ENCODE results near the gene NAP1L1.

The NAP1L1 gene

DNA sequence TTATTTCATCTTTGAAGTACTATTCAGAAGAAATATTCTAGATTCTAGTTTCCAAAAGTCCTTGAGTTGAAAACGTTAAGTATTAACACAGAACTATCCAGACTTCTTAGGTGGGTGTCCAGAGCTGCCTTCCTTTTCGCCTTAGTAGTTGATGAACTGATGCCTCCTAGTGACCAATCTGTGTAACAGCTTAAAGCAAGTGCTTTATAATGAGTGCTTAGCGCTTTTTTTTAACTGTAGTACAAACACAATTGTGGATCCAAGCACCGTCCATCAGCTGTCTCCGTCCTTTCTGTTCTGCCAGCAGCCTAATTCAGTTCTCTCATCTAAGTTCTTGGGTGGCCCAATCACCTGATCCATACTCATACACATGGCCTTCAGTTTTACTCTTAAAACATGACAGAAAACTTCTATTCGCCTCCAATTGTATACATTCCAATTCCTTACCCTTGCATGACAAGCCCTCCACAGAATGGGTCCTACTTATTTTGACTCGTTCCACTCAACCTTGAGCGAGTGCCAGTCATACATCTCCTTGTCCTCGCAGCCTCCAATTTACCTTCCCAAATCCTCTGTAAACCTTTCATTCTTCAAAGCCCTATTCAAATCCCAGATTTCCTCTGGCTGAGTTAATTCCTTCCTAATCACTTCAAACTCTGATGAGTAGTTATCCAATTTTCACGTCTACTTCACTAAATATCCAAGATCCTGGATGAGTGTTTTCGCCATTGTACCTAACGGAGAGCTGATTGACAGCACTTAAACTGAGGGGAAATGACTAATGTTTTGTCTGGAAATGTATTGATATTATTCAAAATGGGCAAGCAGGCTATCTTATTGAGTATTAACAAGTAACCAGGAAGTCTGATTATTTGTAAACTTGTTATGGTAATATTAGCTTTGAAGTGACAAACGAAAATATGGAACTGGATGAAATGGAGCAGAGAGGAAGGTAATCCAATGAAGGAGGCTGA, 47.1 kb downstream of the NAP1L1 start:
- peak; percentile 69 to 79 for DNase-seq

DNA sequence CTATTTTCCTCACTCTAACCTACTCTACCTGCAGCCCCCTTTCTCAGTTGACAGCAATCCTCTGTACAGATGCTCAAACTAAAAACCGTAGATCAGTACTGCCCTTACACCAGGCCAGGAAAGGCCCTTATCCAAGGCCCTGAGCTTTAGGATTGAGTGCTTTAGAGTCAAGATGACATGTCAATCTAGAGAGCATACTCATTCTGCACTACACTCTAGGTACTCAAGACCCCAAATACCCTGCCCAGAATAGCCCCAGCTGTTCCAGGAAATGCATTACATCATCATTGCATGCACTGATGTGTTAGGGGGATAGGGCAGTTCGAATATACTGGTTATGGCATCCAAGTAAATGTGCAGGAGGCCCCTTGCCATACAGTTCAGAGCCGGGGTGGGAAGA, 49.4 kb downstream of the NAP1L1 start:
- DNase-seq: no peak

DNA sequence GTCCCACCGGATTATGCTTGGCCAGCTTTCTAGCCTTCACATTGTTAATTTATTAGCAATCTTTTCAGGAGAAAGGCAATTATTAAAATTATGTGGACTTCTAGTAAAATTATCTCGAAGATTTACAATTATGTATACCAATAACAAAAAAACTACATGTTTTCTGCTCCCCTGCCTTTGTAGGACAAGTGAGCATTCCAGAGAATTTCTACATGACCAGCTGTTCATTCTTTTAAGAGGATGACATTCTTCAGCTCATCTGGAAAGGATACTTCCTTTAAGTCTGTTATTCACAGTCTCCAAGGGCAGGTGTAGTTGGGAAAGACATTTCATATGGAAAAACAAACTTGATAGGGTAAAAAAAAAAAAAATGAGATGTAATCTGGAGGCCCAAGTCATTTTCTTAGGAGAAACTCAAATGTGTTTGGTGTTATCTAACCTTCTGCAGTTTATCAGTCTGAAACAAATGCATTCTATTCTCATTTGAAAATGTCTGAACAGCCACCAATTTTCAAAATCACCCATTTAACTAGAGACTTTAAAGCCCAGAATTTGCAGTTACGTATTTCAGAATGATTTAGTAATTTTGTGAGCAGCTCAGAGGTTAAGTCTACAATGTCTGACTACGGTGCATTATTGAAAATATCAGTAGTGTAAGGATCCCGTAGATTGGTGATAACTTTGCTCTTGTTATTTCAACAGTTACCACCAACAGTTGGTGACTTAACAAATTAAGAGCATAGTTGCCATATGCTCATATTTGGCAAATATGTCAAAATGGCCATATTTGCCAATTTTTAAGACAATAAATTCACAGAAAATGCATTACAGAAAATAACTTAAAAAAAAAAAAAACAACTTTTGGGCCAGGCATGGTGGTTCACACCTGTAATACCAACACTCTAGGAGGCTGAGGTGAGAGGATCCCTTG, 51.1 kb downstream of the NAP1L1 start:
- no peak for DNase-seq

DNA sequence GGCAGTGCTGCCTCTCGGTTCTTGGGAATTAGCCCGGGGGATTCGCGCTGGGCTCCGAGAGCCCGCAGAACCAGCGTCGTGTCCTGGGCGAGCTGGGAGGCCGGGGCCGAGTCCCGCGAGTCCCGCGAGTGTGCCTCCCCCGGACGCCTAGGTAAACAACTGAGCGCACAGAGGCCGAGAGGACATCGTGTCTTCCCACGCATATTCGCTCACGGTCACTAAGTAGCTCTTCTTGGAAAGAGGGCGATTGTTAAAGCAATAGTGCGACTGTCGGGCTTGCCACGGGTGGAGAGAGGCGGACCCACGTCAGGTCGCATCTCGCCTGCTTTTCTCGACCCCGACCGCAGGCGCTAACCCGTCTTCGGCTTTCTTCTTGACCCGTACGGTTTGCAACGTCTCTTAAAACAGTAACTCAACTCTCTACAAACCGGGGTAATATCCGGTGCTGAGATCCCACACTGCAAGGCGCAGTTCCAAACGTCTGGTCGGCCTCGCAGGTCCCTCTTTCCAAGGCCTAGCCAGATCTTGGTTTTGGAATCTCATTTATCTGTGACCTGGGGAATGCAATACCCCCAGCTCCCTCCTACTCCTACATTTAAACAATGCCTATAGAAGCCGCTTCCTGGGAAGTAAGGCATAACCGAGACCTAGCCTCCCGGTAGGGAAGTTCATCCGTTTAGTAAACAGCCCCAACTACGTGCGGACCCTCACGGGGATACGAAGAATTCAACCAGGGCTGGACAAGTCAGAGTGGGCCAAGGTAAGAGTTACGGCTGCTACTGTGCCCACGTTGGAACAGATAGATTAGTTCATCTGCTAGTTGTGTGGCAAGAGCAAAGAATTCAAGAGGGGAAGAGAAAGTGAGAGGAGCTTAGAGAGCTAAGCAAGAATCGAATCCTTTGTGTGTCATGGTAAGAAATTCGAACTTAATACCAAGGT, 52.2 kb downstream of the NAP1L1 start:
- peak in 1 of 2 experiments; percentile 58 for DNase-seq

DNA sequence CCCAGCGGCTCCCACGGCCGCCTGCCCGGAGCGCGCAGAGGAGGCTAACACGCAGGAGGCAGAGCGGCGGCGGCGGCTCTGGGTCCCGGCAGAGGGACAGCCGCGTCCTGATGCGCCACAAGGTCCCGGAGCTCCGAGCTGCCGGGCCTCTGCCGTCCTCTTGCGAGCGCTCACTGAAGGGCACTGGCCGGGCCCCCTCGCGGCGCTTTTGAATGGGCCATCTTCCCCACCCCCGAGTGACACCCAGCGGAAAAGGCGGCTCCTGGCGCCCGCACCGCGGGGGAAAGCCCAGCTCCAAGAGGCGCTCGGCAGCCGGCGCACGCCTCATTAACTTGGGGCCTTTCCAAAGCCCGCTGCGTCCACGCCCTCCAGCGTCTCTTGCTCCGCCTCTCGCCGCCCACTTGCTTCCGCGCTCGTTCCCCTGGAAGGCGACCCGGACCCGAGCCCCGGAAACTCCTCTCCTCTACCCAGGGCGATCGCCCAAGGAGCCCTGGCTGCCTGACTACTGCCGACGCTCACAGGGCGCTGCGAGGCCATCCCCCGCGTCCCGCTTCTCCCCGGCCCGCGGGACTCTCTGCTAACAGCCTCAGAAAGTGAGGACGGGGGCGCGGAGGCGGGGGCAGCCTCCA, 53.0 kb downstream of the NAP1L1 start, which contains the start of gene PHLDA1:
TSS of gene PHLDA1 (minus strand) at position 363 of the 629 bp plus-strand sequence.
- peak; percentile 90 to 98 for DNase-seq

DNA sequence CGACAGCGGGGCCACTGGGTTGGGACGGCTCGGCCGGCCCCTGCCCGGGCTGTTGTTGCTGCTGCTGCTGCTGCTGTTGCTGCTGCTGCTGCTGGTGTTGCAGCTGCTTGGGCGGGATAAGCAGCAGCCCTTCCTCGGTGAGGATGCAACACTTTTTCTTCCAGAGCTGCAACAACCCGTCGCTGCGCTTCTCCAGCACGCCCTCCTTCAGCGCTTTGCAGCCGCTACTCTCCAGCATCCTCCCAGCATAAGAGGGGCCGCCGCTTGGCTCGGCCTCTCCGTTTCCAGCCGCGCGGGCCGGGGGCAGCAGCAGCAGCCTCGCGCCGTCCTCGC, 53.4 kb downstream of the NAP1L1 start:
- no peak for DNase-seq

DNA sequence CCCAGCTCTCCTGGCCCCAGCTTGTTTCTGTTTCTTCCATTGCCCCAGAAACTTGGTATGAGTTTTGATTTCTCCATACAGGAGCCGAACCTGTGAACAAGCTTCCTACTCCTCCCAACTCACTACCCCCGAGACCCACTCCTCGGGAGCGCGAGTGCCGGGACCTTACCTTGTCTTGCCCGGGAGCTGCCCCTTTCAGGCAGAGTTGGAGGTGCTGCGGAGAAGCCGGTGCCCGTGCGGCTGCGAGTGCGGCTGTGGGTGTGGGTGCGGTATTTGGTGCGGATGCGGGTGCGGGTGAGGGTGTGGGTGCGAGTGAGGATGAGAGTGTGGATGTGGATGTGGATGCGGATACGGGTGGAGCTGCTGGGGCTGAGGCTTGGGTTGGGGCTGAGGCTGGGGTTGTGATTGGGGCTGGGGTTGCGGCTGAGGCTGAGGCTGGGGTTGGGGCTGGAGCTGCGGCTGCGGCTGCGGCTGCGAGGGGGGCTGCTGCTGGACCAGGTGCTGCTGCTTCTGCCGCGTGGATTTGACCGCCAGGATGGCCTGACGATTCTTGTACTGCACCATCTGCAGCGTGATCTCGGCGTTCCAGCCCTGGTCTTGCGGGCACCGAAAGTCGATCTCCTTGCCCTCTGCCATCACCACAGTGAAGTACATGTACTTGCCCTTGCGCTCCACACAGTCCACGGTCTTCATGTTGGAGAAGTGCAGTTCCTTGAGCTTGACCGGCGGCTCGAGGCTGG, 54.0 kb downstream of the NAP1L1 start:
- peak in 1 of 2 experiments; percentile 48 for DNase-seq

DNA sequence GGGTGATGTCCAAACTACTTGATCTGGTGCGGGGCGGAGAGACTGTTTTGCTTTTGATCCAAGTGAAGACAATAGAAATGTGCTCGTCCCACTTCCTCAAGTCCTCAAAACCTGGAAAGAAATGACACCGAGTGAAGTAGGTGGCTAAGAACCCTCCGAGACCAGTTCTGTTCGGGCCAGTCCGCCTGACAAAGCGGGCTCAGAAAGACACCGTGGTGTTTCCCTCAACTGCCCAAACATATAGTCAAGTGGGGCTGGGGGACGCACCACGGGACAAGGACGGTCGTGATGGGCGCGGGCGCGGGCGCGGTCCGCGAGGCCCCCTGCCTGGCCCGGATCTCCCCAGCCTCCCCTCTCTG, 54.5 kb downstream of the NAP1L1 start:
- DNase-seq: peak in 1 of 2 experiments; percentile 32

DNA sequence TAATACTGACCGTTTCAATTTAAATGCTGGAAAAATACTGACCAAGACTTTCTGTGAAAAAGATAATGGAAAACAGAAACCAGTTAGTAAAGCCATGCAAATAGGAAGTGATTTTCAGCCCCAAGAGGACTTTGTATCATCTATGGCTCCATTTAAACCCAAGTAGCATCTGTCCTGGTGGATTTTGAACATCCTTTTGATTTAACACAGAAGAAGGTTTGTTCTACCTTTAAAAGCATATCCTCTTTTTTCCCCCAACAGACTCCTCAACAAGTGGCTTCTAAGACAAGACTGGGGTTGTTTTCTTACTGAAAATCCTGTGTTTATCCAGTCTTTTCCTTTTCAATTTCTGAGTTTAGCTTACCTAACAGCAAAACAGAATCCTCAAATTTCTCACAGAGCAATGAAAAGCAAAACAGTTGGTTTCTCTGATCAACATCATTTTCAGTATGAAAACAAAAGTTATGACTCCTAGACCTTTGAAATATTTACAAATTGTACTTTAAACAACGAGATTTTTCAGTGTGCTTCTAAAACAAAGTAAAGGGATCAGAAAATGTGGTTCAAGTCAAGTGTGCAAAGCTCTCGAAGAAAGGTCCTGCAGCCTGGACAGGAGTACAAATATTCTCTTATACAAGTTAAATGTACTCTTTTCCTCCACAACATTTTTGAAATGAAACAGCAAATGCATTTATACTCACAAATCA, 55.8 kb downstream of the NAP1L1 start:
- no peak for DNase-seq

DNA sequence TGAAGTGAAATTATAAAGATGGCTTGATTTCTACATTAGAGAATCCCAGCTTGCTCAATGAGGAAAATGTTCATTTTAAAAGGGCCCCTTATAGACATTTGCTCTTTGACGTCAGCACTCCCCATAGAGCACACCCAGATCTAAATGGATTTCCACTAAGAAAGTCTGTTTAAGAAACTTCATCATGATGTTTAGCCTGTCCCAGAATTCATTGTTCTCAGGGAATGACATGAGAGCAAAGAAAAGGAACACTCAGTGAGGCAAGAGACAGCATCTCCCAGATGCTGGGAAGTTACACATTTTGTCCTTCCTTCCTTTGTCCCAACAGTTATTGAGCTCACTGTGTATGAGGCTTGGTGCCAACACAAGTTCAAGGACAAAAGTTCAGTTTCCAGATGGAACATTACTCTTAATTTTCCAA, 57.8 kb downstream of the NAP1L1 start:
- DNase-seq: peak in 1 of 2 experiments; percentile 9

DNA sequence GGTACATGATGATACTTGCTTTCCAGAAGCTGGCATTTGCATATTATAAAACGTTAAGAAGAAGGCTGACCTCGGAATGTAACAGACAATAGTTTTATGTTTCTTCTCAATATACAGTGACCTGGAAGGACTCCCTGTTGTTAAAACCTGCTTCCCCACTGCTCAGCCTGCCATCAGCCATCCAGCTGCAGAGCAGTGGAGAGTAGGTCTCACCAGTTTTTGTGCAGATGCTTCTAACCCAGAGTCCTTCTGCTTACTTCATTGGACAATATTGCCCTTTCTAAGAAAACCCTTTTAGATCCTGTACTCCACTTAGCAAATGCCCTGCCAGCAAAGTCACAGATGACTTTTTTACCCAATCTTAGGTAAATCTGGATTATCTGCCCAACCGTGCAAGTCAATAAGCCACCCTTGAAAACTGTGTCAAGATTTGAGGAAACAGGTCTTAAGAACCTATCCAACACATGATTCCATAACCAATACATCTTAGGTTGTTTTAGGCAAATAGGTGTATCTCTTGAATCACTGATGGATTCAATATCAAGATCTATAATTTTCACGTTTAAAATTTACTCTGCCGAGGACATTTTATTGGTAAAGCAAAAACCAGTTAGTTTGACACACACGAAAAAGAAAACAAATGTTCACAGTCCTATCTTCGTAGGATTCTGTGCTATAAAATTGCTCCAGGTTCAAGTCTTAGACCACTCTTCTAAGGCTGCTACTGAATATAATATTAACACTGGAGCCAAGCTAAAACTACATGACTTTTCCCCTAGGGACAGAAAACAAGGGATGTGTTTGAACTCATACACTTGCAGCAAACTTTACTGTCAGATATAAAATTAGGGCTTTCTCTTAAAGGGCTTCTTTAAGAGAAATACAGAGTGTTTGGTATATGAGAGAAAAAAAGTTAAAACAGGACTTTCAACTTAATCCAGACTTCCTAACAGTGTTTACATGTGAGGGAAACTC, 58.6 kb downstream of the NAP1L1 start:
- no peak for DNase-seq

DNA sequence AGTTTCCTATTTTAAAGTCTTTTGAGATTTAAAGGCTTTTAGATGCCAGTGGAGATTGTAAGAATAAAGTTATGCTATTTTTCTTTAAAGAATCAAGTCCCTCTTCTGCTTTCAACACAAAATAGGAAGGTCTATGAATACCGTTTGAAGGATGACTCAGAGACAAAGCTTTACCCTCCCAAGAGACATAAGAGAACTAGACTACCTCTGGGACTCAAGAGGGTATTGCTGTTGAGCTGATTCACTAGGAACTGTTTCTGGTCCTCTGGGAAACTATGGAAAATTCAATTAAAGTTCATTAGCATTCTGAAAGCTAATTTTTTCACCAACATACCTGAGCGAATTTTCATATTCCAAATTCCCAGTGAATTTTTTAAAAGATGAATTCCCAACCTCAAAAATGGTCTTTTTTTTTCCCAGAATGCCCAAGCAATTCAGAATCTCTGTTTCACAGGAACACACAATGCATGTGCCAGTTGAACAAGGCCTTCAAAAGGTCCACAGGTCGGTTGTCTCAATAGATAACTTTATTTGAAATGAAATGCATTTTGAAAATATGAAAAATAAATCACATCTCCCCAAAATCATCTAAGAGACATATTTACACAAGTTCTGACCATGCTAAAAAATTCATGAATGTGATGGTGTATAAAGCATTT, 59.4 kb downstream of the NAP1L1 start:
- no peak for DNase-seq

DNA sequence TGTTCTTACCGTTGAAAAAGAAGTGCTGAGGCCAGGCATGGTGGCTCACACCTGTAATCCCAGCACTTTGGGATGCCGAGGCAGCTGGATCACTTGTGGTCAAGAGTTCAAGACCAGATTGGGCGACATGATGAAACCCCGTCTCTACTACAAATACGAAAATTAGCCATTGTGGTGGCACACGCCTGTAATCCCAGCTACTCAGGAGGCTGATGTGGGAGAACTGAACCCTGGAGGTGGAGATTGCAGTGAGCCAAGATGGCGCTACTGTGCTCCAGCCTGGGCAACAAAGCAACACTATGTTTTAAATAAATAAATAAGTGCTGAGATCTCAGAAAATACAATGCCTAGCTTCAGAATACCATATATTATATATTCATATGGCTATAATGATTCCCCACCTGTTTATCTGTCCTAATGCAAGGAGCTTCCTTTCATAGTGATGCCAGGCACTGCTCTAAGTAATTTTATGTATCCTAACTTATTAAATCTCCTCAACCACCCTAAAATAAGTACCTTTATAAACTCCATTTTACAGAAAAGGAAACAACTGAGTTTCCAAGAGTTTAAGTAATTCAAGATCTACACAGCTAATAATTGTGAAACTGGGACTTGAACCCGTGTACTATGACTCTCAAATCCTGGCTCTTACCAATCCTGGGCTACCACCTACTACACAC, 60.2 kb downstream of the NAP1L1 start:
- DNase-seq: no peak

DNA sequence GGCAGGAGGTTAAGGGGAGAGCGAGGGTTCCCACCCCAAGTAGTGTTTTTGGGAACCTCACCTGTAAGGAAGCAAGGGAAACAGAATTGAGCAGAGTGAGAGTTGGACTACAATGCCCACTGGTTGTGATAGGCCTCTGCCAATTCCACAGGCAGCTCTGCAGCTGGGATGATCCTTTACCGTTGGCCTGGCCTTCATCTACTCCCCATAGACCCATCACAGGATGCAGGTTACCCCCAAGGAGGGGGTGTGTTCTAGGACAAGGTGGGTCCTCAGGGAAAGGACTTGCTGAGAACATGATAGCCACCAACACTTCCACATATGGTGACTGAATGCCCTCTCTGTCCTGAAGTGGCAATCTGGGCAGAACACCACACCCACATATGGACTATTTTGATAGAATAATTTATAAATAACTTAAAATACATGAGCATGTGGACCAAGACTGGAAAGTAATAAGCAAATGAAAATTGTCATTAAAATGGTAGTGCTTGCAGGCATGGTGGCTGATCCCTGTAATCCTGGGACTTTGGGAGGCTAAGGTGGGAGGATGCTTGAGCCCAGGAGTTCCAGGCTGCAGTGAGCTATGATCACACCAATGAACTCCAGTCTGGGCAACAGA, 61.3 kb downstream of the NAP1L1 start:
- no peak for DNase-seq

DNA sequence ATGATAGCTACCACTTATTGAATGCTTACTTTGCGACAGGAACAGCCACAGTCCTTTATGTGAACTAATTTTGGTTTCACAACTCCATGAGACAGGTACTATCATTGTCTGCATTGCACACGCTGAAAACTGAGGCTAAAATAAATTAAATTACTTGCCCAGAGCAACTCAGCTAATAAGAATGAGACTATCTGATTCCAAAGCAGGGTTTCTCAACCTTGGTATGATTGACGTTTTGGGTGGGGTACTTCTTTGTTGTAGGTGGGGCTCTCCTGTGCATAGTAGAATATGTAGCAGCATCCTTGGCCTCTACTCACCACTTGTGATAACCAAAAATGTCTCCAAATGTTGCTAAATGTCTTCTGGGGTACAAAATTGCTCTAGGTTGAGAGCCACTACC, 62.0 kb downstream of the NAP1L1 start:
- DNase-seq: no peak

DNA sequence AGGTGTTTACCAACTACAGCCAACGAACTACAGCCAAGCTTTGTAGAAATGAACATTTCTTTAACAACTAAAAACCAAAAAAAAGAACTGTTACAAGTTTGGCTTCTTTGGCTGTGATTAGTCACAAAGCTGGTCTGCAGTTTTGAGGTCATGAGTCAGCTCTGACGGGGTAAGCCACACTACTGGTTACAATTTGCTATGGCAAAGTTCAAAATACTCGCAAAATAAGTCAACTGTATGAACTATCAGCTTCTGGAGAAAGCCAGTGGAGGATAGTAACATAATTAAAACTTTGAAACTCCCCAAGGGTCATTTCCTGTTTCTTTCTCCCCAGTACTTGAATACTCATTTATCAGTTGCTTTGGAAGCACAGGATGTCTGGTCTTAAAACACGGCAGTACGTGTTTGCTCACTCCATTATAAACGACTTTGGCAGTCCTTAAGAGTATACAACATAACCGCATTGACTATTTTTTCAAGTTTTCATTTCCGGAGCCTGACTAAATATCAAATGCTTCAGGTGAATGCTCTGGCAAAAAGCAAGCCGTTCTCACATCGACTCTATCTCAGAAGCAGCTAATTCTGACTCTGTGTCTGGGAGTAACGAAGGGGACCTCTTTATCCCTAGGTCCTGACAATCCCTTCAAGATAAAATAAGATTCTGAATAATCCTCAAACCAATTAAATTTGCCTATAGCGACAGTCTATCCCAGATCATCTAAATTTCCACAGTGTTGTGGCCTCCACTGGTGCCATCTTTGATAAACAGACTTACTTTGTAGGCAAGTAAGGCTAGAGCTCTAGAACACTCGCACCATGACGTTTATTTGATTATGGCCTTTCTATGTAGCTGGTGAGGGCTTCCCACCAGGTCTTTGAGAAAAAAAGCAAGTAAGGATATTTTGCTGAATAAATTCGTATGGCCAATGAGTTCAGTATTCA, 63.5 kb downstream of the NAP1L1 start:
- DNase-seq: no peak
